GM13977 (cell line): ENCODE measurements around the gene TUBB.

Experiments
- DNase-seq: peaks from one replicate; pipeline ENCODE4 v3.0.0; 2012; ENCODE audit warnings: low spot score
- in situ Hi-C: fragments of 300-500 bp; cut with MboI; formaldehyde crosslinking; loops from one replicate; pipeline ENCODE4 v1.12.0; 2022; ENCODE audit warnings: low sequenced_read_pairs, low pct_unique_long_range_greater_than_20kb, mixed read lengths, inconsistent platforms; ENCODE audit not compliant: unreplicated experiment
- TF ChIP-seq, protein P1 (sequence below): IDR thresholded peaks from 2 replicates; pipeline ENCODE4 v1.5.1; 2012; ENCODE audit warnings: mild to moderate bottlenecking, control low read depth; ENCODE audit not compliant: insufficient read depth; ENCODE audit errors: extremely low read depth, missing control alignments

The TUBB gene

DNA sequence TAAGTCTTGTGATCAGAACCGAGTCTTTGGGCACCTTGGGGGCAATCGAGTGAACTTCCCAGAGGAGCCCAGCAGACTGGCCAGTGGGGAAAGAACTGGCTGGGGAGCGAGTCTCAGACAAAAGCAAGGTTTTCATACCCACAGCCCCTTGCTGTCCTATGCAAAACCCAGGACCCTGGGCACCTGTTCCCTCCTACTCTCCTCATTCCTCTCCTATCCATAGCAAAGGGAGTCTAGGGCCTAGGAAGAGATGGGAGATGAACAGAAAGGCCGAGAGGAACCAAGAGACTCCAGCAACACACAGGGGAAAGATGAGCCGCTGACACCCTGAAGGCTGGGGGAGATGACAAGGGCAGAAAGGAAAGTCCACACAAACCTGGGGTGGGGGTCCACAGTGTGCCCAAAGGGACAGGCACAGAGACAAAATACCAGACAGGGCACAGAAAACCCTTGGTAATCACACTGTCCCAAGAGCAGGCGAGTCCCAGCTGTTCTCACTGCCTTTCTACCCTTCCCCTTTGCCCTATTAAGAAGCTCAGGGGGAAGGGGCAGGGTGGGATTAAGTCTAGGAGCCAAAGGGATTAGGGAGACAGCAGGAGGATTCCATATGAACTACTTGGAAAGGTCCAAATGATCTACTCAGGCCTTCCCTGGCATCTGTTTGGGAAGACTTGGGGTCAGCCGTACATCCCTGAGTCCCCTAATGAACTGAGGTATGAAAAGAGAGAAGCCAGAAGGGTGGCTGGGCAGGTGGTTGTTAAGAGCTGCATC, 40.2 kb upstream of the TUBB start:
- TF ChIP-seq, protein P1, sequence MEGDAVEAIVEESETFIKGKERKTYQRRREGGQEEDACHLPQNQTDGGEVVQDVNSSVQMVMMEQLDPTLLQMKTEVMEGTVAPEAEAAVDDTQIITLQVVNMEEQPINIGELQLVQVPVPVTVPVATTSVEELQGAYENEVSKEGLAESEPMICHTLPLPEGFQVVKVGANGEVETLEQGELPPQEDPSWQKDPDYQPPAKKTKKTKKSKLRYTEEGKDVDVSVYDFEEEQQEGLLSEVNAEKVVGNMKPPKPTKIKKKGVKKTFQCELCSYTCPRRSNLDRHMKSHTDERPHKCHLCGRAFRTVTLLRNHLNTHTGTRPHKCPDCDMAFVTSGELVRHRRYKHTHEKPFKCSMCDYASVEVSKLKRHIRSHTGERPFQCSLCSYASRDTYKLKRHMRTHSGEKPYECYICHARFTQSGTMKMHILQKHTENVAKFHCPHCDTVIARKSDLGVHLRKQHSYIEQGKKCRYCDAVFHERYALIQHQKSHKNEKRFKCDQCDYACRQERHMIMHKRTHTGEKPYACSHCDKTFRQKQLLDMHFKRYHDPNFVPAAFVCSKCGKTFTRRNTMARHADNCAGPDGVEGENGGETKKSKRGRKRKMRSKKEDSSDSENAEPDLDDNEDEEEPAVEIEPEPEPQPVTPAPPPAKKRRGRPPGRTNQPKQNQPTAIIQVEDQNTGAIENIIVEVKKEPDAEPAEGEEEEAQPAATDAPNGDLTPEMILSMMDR, result no peak
- in situ Hi-C loops, result loop anchor here (5.0 kb wide), 1 partner anchor 47 kb away; no protein-coding TSS in a partner anchor

DNA sequence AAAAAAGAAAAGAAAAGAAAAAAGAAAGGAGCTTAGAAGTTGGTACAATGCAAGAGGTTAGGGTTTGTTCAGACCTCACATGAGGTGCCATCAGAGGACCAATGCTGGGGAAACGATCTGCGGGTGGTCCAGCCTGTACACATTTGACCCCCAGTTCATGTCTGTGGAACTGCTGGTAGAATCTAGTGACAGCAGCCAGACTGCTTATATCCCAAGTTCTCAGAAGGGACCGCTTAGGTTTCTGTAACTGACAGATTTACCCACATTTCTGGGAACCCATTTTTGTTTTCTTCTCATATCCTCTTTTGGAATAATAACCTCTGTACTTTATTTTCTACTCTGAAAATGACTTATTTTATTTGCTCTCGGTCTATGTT, 38.4 kb upstream of the TUBB start:
- DNase-seq, result peak; percentile 16
- TF ChIP-seq, protein P1, result no peak
- in situ Hi-C loops, result loop anchor here (5.0 kb wide), 1 partner anchor 46 kb away; no protein-coding TSS in a partner anchor

More for the DNA sequence above, 40.2 kb upstream of the TUBB start:
- no peak for DNase-seq

DNA sequence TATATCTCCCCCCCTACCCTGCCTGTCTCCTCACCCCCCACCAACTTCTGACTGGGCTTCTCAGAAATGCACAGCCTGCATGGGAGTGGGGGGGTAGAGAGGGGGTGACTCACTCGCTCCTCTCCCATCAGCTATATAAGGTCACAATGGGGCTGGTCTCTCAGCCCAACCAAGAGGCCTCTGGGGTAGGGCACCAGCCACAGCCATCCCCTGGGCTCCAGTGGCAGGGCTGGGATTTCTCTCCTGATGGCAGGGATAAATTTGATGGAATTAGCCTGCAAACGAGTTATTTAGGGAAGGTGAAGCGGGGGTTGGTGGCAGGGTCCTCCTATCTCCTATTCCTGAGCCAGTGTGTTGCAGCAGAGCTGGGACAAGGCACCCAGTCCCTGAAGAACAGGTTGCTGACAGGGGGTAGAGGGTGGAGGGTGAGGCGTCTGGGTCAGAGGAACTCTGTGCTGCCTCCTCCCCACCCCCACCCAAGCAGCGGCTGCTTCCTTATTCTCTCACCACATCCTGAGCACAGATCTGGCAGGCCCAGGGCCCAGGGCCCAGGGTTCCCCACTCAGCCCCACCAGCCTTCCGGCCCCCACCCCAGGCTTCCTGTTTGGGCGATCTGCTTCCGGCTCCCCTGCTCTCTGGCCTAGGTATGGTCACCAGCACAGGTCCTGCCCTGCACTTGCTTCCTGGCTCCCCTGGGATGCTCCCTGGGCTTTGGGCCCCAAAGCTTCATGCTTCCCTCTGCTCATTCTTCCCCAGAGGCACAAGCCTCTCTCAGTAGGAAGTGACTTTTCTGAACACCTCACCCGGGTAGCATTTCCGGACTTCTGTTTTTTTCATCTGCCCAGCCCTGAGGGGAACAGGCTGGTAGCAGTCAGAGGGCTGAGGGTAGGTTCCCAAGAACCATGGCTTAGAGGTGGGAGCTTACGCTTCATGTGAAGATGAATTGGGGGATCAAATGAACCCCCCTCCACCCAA, 37.7 kb upstream of the TUBB start:
- TF ChIP-seq, protein P1, result no peak
- DNase-seq, result peak; percentile 81
- in situ Hi-C loops, result loop anchor here (5.0 kb wide), 1 partner anchor 45 kb away; no protein-coding TSS in a partner anchor

- peak; percentile 15 for DNase-seq
- TF ChIP-seq, protein P1, result no peak
- in situ Hi-C loops, result loop anchor here (5.0 kb wide), 1 partner anchor 44 kb away; no protein-coding TSS in a partner anchor
Observed at GRCh38 chr6:30683183-30683979, 36.8 kb upstream of the TUBB start.

- in situ Hi-C loops, result loop anchor here (5.0 kb wide), 1 partner anchor 43 kb away; no protein-coding TSS in a partner anchor
- no peak for DNase-seq
- TF ChIP-seq, protein P1, result no peak
Observed at GRCh38 chr6:30683980-30684338, 36.2 kb upstream of the TUBB start.
